ENCODE measurements around the gene PDGFB. TPM values are rescaled to one million over a fixed set of nuclear protein-coding genes. Genes with fewer than 3 reads are reported as not detected.
A peak's percentile ranks its signal among the peaks of the same experiment; 100 is the strongest.

Gene PDGFB
- total and polyA plus RNA-seq, 11 donors, result 9.0 to 43.7 (median 21.3) TPM

- H3K27ac ChIP-seq, result peak overlapping the region in 1 of 12 donors; percentile 93
- WGBS, 4 donors, result 86 to 89% (median 87%) methylated on average over 18 to 22 of the region's 22 CpGs
These were observed 7.1 kb upstream of the PDGFB start for GRCh38 chr22:39251762-39252460.

DNA sequence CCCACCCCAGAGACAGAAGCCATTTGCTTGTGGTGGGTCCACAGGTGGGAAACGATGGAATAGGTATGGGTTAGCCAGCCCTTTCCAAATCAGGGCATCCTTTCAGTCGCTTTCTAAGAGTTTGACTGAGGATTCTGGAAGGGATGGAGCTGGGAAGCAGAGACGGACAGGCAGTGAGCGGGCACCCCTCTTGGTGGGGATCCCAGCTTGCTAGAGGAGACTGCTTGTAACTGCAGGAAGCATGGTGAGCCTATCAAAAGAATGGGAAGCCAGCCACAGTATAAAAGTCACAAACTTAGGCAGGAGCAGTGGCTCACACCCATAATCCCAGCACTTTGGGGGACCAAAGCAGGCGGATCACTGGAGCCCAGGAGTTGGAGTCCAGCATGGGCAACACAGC lies 6.1 kb upstream of the PDGFB start:
- H3K4me3 ChIP-seq, result no peak overlapping the region
- 96 to 98% (median 96%) methylated on average over 5 of the region's 5 CpGs for WGBS, 4 donors
- peaks cover 0 to 27% (median 0%) of the 10 kb centered on the region in 9 donors for H3K27me3 ChIP-seq
- TF ChIP-seq POLR2A (IDR thresholded peaks at IDR 0.05), result no peak
- no peak for TF ChIP-seq CTCF (IDR thresholded peaks at IDR 0.05)
- H3K27ac ChIP-seq, result peak overlapping the region in 2 of 12 donors; percentile 12 to 30
- intact Hi-C loops (cut with DNase I), result loop anchor here in 1 of 10 donors (5.0 kb wide), 1 partner anchor 46 kb away; no protein-coding TSS in a partner anchor
- H3K4me1 ChIP-seq, result peaks cover 15 to 60% (median 41%) of the 10 kb centered on the region in 12 donors
- no peaks in the 10 kb centered on the region for H3K9me3 ChIP-seq
- DNase-seq (no peak), ATAC-seq (no peak)
- H3K36me3 ChIP-seq, result no peaks in the 10 kb centered on the region

More at GRCh38 chr22:39251762-39252460, 7.1 kb upstream of the PDGFB start:
- H3K4me1 ChIP-seq, result peaks cover 15 to 55% (median 39%) of the 10 kb centered on the region in 12 donors
- H3K36me3 ChIP-seq, result no peaks in the 10 kb centered on the region
- ATAC-seq, result no peak
- no peak for TF ChIP-seq CTCF (IDR thresholded peaks at IDR 0.05)
- no peak for TF ChIP-seq POLR2A (IDR thresholded peaks at IDR 0.05)
- H3K4me3 ChIP-seq, result no peak overlapping the region
- no peak for DNase-seq
- no peaks in the 10 kb centered on the region for H3K9me3 ChIP-seq
- peaks cover 0 to 22% (median 0%) of the 10 kb centered on the region in 9 donors for H3K27me3 ChIP-seq
- intact Hi-C loops (cut with DNase I), result loop anchor here in 1 of 10 donors (5.0 kb wide), 1 partner anchor 45 kb away; no protein-coding TSS in a partner anchor

DNA sequence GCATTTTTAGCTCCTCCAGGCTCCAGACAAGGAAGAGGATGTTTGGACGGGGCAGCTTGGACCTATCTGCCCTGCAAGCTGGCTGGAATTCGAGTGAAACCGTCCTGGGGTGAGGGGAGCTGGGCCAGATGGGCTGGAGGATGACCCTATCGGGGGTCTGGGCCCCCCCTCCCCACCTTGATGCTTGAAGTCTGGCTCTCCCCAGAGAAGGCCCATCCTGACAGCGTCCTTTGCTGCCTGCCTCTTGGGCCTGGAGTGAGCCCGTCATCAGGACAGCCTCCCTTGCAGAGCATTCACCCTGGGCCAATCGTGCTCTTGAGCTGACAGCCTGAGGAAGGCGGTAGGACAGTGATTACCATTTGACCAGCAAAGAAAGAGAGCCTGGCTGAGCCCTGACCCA lies 5.3 kb upstream of the PDGFB start:
- peak overlapping the region in 4 of 12 donors; percentile 12 to 35 (median 30) for H3K27ac ChIP-seq
- 55 to 71% (median 65%) methylated on average over 5 to 8 of the region's 8 CpGs for WGBS, 4 donors
- intact Hi-C loops (cut with DNase I), result loop anchor here in 1 of 10 donors (5.0 kb wide), 1 partner anchor 47 kb away; no protein-coding TSS in a partner anchor
- no peak for TF ChIP-seq POLR2A (IDR thresholded peaks at IDR 0.05)
- no peak for TF ChIP-seq CTCF (IDR thresholded peaks at IDR 0.05)
- no peak overlapping the region for H3K4me3 ChIP-seq
- peaks cover 8 to 60% (median 41%) of the 10 kb centered on the region in 12 donors for H3K4me1 ChIP-seq
- peaks cover 0 to 31% (median 0%) of the 10 kb centered on the region in 9 donors for H3K27me3 ChIP-seq
- H3K36me3 ChIP-seq, result no peaks in the 10 kb centered on the region
- H3K9me3 ChIP-seq, result no peaks in the 10 kb centered on the region
- ATAC-seq, result no peak
- no peak for DNase-seq

DNA sequence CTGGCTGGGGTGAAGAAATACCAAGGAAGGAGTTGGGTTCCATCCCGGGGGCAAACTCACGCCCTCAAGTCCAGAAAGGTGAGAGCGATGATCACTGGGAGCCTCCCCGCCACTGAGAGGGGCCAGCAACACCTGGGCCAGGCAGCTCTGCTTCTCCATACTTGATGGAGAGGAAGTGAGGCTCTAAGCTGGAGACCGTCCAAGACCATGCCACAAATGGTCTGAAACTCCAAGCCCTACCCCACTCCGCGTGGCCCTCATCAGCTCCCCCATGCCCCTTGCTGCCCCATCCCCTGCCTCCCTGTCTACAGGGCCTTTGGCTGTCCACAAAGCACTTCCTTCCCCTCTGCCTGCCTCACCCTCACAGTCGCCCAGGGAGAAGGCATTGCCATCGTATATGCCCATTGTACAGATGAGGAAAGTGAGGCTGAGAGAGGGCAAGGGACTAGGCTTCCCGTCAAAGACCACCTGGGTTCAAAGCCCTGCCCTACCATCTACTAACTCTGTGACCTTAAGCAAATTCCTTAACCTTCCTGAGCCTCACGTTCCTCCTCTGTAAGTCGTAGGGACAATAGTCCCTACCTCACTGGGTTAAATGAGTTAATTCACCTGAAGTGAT lies 4.4 kb upstream of the PDGFB start:
- H3K27ac ChIP-seq, result no peak overlapping the region
- no peaks in the 10 kb centered on the region for H3K9me3 ChIP-seq
- H3K4me1 ChIP-seq, result peaks cover under 1 to 57% (median 35%) of the 10 kb centered on the region in 12 donors
- peaks cover 0 to 31% (median 0%) of the 10 kb centered on the region in 9 donors for H3K27me3 ChIP-seq
- H3K36me3 ChIP-seq, result no peaks in the 10 kb centered on the region
- WGBS, 4 donors, result 77 to 86% (median 82%) methylated on average over 10 to 12 of the region's 12 CpGs
- intact Hi-C loops (cut with DNase I), result loop anchor here in 3 of 10 donors (5.0 kb wide), 3 partner anchors 43 to 58 kb away; no protein-coding TSS in a partner anchor
- H3K4me3 ChIP-seq, result no peak overlapping the region
- ATAC-seq, result no peak
- no peak for TF ChIP-seq CTCF (IDR thresholded peaks at IDR 0.05)
- no peak for TF ChIP-seq POLR2A (IDR thresholded peaks at IDR 0.05)
- DNase-seq, result no peak
